ENCODE data around the gene NXNL1. TPM values are rescaled to one million over a fixed set of nuclear protein-coding genes. Genes with fewer than 3 reads are reported as not detected.
A peak's percentile ranks its signal among the peaks of the same experiment; 100 is the strongest.

Gene NXNL1
- total RNA-seq, 1 experiment from 2014 or later: not detected

DNA sequence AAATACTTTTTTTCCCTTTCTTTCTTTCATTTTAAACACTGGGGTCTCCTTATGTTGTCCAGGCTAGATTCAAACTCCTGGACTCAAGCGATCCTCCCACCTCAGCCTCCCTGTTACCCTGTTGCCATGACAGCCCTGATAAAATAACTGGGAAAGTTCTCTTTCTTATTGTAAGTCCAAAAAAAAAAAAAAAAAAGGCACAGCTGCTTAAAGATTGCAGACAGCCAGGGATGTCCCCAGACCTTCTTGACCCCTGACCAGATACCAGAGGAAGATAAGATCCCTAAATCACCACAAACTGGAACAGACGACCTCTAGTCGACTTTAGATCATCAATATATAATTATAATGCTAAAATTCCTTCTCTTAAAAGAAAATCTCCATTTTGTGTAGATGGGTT is 42.0 kb downstream of the NXNL1 start:
- Histone ChIP-seq H3K9me3 (ENCODE audit: control insufficient read depth in 1 of 2, insufficient read depth in 1 of 2, low read depth in 1 of 2, low read length in 2 of 2) (no peaks in the 10 kb centered on the region), H3K4me1 (ENCODE audit: control insufficient read depth in 1 of 2, insufficient read depth in 2 of 2, low read length in 2 of 2) (peaks cover 5 to 23% of the 10 kb centered on the region in 2 experiments; a peak in 3 of 4 replicates), H3K27ac (ENCODE audit: low read depth, low read length) (peak overlapping the region; percentile 87), H3K79me2 (ENCODE audit: insufficient read depth, low read length) (peaks cover 10% of the 10 kb centered on the region; the same call in 1 of the 2 replicates), H4K20me1 (ENCODE audit: insufficient read depth) (no peaks in the 10 kb centered on the region), H3K9ac (ENCODE audit: low read length) (peak overlapping the region; percentile 78), H2AFZ (ENCODE audit: low read depth, low read length, poor library complexity, severe bottlenecking) (no peak overlapping the region), H3K9me2 (ENCODE audit: insufficient read depth) (no peaks in the 10 kb centered on the region), H3K27me3 (ENCODE audit: insufficient read depth, low read length) (no peaks in the 10 kb centered on the region), H3K36me3 (ENCODE audit: control insufficient read depth in 1 of 2, insufficient read depth in 2 of 2, low read length in 2 of 2) (no peaks in the 10 kb centered on the region), H3K4me2 (ENCODE audit: low read length) (peak overlapping the region; percentile 91), H3K4me3 (replicated peaks in 1 of 2; ENCODE audit: low read depth in 1 of 2, low read length in 2 of 2) (peak overlapping the region; percentile 53 to 93)
- POLR2A ChIA-PET: interaction anchor here (1.3 to 2.8 kb wide), 2 partner anchors 9 to 13 kb away, joined by 4 to 21 read pairs; partner anchors contain the start of gene BST2
- intact Hi-C loops (cut with micrococcal nuclease): no loop called here
- CTCF ChIA-PET: interaction anchor here (0.6 kb wide), 1 partner anchor 27 kb away, joined by 3 read pairs; no protein-coding TSS in a partner anchor
- TF ChIP-seq JUND (IDR thresholded peaks at IDR 0.05) (no peak), POLR2AphosphoS5 (IDR thresholded peaks at IDR 0.05; ENCODE audit: low read depth, low read length) (no peak), YY1 (IDR thresholded peaks at IDR 0.05; ENCODE audit: extremely low read depth, insufficient replicate concordance, low read depth, low read length) (no peak)
- BruUV-seq (replicated peaks): no TSS peak
- RAD21 ChIA-PET (ENCODE audit: low non-redundant PET in 1 of 2, low total read pairs in 2 of 2, uncharacterized antibody in 2 of 2, unreplicated experiment in 2 of 2): no interaction called here
- DNase-seq (ENCODE audit: low read depth, low spot score): no peak
- no peak for ATAC-seq

DNA sequence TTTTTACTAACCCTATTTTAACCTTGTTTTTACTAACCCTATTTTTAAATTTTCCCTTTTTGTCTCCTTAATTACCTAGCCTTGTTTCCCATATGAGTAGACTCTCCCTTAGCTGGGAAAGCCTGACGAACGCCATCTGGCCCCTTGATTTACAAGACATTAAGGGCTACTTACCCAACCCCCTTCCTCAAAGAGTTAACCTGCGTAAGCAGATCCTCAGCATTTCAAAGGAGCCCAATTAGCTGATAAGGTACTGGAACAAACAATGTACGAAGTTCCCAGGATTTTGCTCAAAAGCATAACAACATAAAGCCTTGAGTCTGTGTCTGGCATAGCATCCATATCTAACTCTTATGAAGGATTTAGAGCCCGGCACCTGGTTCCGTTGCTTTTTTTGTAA is 45.6 kb downstream of the NXNL1 start:
- Histone ChIP-seq H4K20me1 (ENCODE audit: insufficient read depth) (no peaks in the 10 kb centered on the region), H3K9ac (ENCODE audit: low read length) (no peak overlapping the region), H3K9me3 (ENCODE audit: control insufficient read depth in 1 of 2, insufficient read depth in 1 of 2, low read depth in 1 of 2, low read length in 2 of 2) (no peaks in the 10 kb centered on the region), H3K4me3 (replicated peaks in 1 of 2; ENCODE audit: low read depth in 1 of 2, low read length in 2 of 2) (no peak overlapping the region), H3K79me2 (ENCODE audit: insufficient read depth, low read length) (peaks cover 1% of the 10 kb centered on the region; the same call in 1 of the 2 replicates), H3K4me2 (ENCODE audit: low read length) (no peak overlapping the region), H2AFZ (ENCODE audit: low read depth, low read length, poor library complexity, severe bottlenecking) (no peak overlapping the region), H3K9me2 (ENCODE audit: insufficient read depth) (no peaks in the 10 kb centered on the region), H3K27me3 (ENCODE audit: insufficient read depth, low read length) (no peaks in the 10 kb centered on the region), H3K36me3 (ENCODE audit: control insufficient read depth in 1 of 2, insufficient read depth in 2 of 2, low read length in 2 of 2) (no peaks in the 10 kb centered on the region), H3K27ac (ENCODE audit: low read depth, low read length) (no peak overlapping the region), H3K4me1 (ENCODE audit: control insufficient read depth in 1 of 2, insufficient read depth in 2 of 2, low read length in 2 of 2) (peaks cover 5 to 15% of the 10 kb centered on the region in 2 experiments; a peak in 3 of 4 replicates)
- ATAC-seq (no peak), DNase-seq (ENCODE audit: low read depth, low spot score) (no peak)
- RAD21 ChIA-PET (ENCODE audit: low non-redundant PET in 1 of 2, low total read pairs in 2 of 2, uncharacterized antibody in 2 of 2, unreplicated experiment in 2 of 2): no interaction called here
- POLR2A ChIA-PET: no interaction called here
- CTCF ChIA-PET: no interaction called here
- intact Hi-C loops (cut with micrococcal nuclease): no loop called here
- TF ChIP-seq POLR2AphosphoS5 (IDR thresholded peaks at IDR 0.05; ENCODE audit: low read depth, low read length) (no peak), TCF7L2 (IDR thresholded peaks at IDR 0.05; ENCODE audit: borderline replicate concordance, extremely low read depth, insufficient read depth, insufficient read length) (no peak), RAD21 (IDR thresholded peaks at IDR 0.05; ENCODE audit: low read depth) (no peak), FOSL1 (IDR thresholded peaks at IDR 0.05; ENCODE audit: low read depth) (no peak), CEBPB (IDR thresholded peaks at IDR 0.05; ENCODE audit: low read depth) (no peak)
- TF ChIP-seq, protein P1, sequence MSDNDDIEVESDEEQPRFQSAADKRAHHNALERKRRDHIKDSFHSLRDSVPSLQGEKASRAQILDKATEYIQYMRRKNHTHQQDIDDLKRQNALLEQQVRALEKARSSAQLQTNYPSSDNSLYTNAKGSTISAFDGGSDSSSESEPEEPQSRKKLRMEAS (IDR thresholded peaks at IDR 0.05): no peak
- TF ChIP-seq, protein P2, sequence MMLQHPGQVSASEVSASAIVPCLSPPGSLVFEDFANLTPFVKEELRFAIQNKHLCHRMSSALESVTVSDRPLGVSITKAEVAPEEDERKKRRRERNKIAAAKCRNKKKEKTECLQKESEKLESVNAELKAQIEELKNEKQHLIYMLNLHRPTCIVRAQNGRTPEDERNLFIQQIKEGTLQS (IDR thresholded peaks at IDR 0.05): no peak
- BruUV-seq (replicated peaks): no TSS peak
